HepG2 (cell line): ENCODE data around the gene MEX3D. TPM values are rescaled to one million over a fixed set of nuclear protein-coding genes. Genes with fewer than 3 reads are reported as not detected.

Source experiments
- GABPB1 ChIP-seq: IDR thresholded peaks from 2 replicates; pipeline ENCODE4 v1.6.1; 2016; ENCODE audit warnings: mild to moderate bottlenecking, missing genetic modification reagents, moderate library complexity, missing compliant biosample characterization
- MYNN ChIP-seq: sonication (generic); formaldehyde crosslinking; IDR thresholded peaks from 2 replicates; pipeline ENCODE4 v1.4.0; 2020; ENCODE audit warnings: mild to moderate bottlenecking, low read depth, missing genetic modification reagents
- SRSF1 ChIP-seq: fragments of 200-400 bp; formaldehyde crosslinking; optimal IDR thresholded peaks from 2 replicates; pipeline ENCODE3; 2017; ENCODE audit warnings: mild to moderate bottlenecking, low read depth, low read length, moderate library complexity
- polyA plus RNA-seq, 8 experiments: library from polyadenylated mRNA; depleted of rRNA in 3 of 8; stranded (reverse) in 7 of 8; unstranded in 1 of 8; fragments of >200 nt; fragmentation: Illumina TruSeq in 4 of 8; extraction: Trizol in 4 of 8; gene quantifications; 2 replicates each; pipeline versions ENCODE4 v1.2.1 to v1.2.3, GENCODE V29; 2011 to 2016; ENCODE audit warnings: low read depth in 4 of 8, missing spikeins in 1 of 8, mixed read lengths in 1 of 8; ENCODE audit not compliant: insufficient read depth in 1 of 8
- total RNA-seq, 5 experiments: library from RNA; depleted of rRNA; stranded (reverse); fragments of >200 nt; fragmentation: Illumina TruSeq; extraction: Trizol; gene quantifications; 2 replicates each; pipeline ENCODE4 v1.2.3, GENCODE V29; 2016; ENCODE audit warnings: low read depth in 1 of 5
- TF ChIP-seq, protein P1 (sequence below): sonication (generic); formaldehyde crosslinking; IDR thresholded peaks from 2 replicates; pipeline ENCODE4 v1.4.0; 2020; ENCODE audit warnings: missing genetic modification reagents, mild to moderate bottlenecking, borderline replicate concordance
- TF ChIP-seq, protein P2 (sequence below): sonication (generic); formaldehyde crosslinking; IDR thresholded peaks from 2 replicates; pipeline ENCODE4 v1.4.0; 2020; ENCODE audit warnings: missing genetic modification reagents, mild to moderate bottlenecking, borderline replicate concordance

The MEX3D gene
- total and polyA plus RNA-seq, 2 of the 13 experiments (the other 11 are each of a cell fraction or from before 2014, with no cell fraction given) = 3.6 to 17.1 TPM

DNA sequence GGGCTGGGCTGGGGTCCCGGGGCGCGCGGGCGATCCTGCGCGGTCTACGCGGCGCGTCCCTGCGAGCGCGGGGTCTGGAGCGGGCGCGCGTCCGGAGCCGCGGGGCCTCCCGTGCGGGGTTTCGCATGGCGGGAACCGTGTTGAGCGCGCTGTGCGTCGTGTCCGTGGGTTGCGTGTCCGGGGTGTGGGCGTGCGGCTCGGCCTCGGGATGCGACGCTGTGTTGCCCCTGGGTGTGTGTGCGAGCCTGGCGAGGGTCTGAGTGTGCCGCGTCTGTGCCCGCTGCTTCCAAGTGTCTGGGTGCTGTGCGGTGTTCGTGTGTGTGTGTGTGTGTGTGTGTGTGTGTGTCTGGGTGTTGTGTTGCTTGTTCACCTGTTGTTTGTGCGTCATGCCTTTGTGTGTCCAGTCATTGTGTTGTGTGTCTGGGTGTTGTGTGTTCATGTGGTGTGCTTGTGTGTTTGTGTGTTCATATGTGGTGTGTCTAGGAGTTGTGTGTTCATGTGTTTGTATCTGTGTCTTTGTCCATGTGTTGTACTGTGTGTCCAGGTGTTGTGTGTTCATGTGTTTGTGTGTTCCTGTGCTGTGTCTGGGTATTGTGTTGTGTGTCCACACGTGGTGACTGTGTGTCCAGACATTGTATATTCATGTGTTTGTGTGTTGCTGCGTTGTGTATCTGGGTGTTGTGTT, 43.7 kb downstream of the MEX3D start (continued):
- TF ChIP-seq, protein P1, sequence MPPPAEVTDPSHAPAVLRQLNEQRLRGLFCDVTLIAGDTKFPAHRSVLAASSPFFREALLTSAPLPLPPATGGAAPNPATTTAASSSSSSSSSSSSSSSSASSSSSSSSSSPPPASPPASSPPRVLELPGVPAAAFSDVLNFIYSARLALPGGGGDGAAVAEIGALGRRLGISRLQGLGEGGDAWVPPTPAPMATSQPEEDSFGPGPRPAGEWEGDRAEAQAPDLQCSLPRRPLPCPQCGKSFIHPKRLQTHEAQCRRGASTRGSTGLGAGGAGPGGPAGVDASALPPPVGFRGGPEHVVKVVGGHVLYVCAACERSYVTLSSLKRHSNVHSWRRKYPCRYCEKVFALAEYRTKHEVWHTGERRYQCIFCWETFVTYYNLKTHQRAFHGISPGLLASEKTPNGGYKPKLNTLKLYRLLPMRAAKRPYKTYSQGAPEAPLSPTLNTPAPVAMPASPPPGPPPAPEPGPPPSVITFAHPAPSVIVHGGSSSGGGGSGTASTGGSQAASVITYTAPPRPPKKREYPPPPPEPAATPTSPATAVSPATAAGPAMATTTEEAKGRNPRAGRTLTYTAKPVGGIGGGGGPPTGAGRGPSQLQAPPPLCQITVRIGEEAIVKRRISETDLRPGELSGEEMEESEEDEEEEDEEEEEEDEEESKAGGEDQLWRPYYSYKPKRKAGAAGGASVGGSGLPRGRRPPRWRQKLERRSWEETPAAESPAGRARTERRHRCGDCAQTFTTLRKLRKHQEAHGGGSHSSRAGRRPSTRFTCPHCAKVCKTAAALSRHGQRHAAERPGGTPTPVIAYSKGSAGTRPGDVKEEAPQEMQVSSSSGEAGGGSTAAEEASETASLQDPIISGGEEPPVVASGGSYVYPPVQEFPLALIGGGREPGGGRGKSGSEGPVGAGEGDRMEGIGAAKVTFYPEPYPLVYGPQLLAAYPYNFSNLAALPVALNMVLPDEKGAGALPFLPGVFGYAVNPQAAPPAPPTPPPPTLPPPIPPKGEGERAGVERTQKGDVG (CRISPR knock-in tag) = no peak
- TF ChIP-seq, protein P2, sequence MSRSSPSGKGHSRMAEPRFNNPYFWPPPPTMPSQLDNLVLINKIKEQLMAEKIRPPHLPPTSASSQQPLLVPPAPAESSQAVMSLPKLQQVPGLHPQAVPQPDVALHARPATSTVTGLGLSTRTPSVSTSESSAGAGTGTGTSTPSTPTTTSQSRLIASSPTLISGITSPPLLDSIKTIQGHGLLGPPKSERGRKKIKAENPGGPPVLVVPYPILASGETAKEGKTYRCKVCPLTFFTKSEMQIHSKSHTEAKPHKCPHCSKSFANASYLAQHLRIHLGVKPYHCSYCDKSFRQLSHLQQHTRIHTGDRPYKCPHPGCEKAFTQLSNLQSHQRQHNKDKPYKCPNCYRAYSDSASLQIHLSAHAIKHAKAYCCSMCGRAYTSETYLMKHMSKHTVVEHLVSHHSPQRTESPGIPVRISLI (CRISPR knock-in tag) = no peak
- no peak for TF ChIP-seq GABPB1 (CRISPR knock-in tag)
- TF ChIP-seq SRSF1 = no peak
- no peak for TF ChIP-seq MYNN
